AG04450 (cell line): Measurements from ENCODE around the gene TRABD. TPM values are rescaled to one million over a fixed set of nuclear protein-coding genes. Genes with fewer than 3 reads are reported as not detected.

ENCODE experiments used
- CTCF ChIA-PET: fragments of 300-600, 350-600 bp; formaldehyde crosslinking; extraction: SDS; loops from one replicate; lab custom pipeline; 2022; ENCODE audit warnings: antibody characterized with exemption, inconsistent platforms; lab: Charles Lee
- POLR2A ChIA-PET: fragments of 350-600 bp; formaldehyde crosslinking; extraction: SDS; loops from one replicate; lab custom pipeline; 2021; ENCODE audit warnings: antibody characterized with exemption, inconsistent platforms; lab: Yijun Ruan, JAX
- DNase-seq: peaks from one replicate; pipeline ENCODE4 v3.0.0-alpha.2; 2011; ENCODE audit warnings: low read depth, low spot score
- H3K27ac ChIP-seq: one replicate; pipeline ENCODE4 v1.5.1; 2012; ENCODE audit warnings: low read depth, low read length, control low read depth
- H3K27me3 ChIP-seq: one replicate; pipeline ENCODE4 v1.6.0; 2012; ENCODE audit warnings: low read length; ENCODE audit not compliant: control insufficient read depth, insufficient read depth
- H3K4me3 ChIP-seq: 2 replicates; pipeline ENCODE4 v1.5.1; 2011; ENCODE audit warnings: mild to moderate bottlenecking, low read depth, low read length, control low read depth
- H3K9me3 ChIP-seq: 2 replicates; pipeline ENCODE4 v1.5.1; 2012; ENCODE audit warnings: low read length; ENCODE audit not compliant: control insufficient read depth, insufficient read depth
- CTCF ChIP-seq: IDR thresholded peaks from 2 replicates; pipeline ENCODE4 v1.5.1; 2011; ENCODE audit warnings: low read depth, low read length, control low read depth, inconsistent platforms
- polyA plus RNA-seq: library from polyadenylated mRNA; depleted of rRNA; stranded (reverse); fragments of >200 nt; gene quantifications from 2 replicates; pipeline ENCODE4 v1.2.3, GENCODE V29; 2011

The TRABD gene
- polyA plus RNA-seq, 1 experiment, result 8.7 TPM

GRCh38 chr22:50175921-50176849 is 9.5 kb upstream of the TRABD start:
- ChIA-PET CTCF (no interaction called here), POLR2A (no interaction called here)
- no peak for TF ChIP-seq CTCF
- Histone ChIP-seq H3K27ac (no peak overlapping the region), H3K27me3 (peaks cover 7% of the 10 kb centered on the region), H3K4me3 (no peak overlapping the region), H3K9me3 (peaks cover 13% of the 10 kb centered on the region; the same call in 1 of the 2 replicates)
- no peak for DNase-seq

GRCh38 chr22:50176850-50177536 is 8.7 kb upstream of the TRABD start:
- H3K27me3 ChIP-seq, result no peaks in the 10 kb centered on the region
- no peak for TF ChIP-seq CTCF
- peaks cover 13% of the 10 kb centered on the region; the same call in 1 of the 2 replicates for H3K9me3 ChIP-seq
- ChIA-PET POLR2A (no interaction called here), CTCF (no interaction called here)
- H3K27ac ChIP-seq, result no peak overlapping the region
- DNase-seq, result no peak
- H3K4me3 ChIP-seq, result no peak overlapping the region

GRCh38 chr22:50177537-50178470 is 7.9 kb upstream of the TRABD start:
- no peak for TF ChIP-seq CTCF
- ChIA-PET POLR2A (no interaction called here), CTCF (no interaction called here)
- H3K4me3 ChIP-seq, result no peak overlapping the region
- no peak overlapping the region for H3K27ac ChIP-seq
- peaks cover 13% of the 10 kb centered on the region; the same call in 1 of the 2 replicates for H3K9me3 ChIP-seq
- no peak for DNase-seq
- H3K27me3 ChIP-seq, result no peaks in the 10 kb centered on the region

- H3K27ac ChIP-seq, result no peak overlapping the region
- no peak overlapping the region for H3K4me3 ChIP-seq
- no peaks in the 10 kb centered on the region for H3K27me3 ChIP-seq
- peaks cover 13% of the 10 kb centered on the region; the same call in 1 of the 2 replicates for H3K9me3 ChIP-seq
- ChIA-PET CTCF (no interaction called here), POLR2A (no interaction called here)
- no peak for DNase-seq
- TF ChIP-seq CTCF, result no peak
Measured at GRCh38 chr22:50178471-50178864, 7.2 kb upstream of the TRABD start.
